NCI-H82 treated with DMSO at 0.1 percent for 48 hours (cell line): Measurements from ENCODE around the gene ELOB.

ENCODE experiments used
- DNase-seq: peaks from one replicate; lab custom pipeline; 2025; ENCODE audit not compliant: unreplicated experiment; lab: John Stamatoyannopoulos, UW

The ELOB gene

GRCh38 chr16:2769675-2770056 is 7.4 kb downstream of the ELOB start:
- DNase-seq = no peak

- no peak for DNase-seq
Observed at GRCh38 chr16:2769100-2769529, 8.0 kb downstream of the ELOB start.

- DNase-seq = no peak
Observed at GRCh38 chr16:2768403-2769089, 8.5 kb downstream of the ELOB start.

- DNase-seq = no peak
Observed at GRCh38 chr16:2767891-2768290, 9.2 kb downstream of the ELOB start.

GRCh38 chr16:2767140-2767731 is 9.8 kb downstream of the ELOB start:
- DNase-seq = no peak

GRCh38 chr16:2766430-2767139 is 10.5 kb downstream of the ELOB start:
- no peak for DNase-seq

- no peak for DNase-seq
Observed at GRCh38 chr16:2765462-2766404, 11.3 kb downstream of the ELOB start.

GRCh38 chr16:2764718-2765117 is 12.4 kb downstream of the ELOB start:
- DNase-seq = no peak

- no peak for DNase-seq
Observed at GRCh38 chr16:2763173-2763572, 13.9 kb downstream of the ELOB start.

- no peak for DNase-seq
Observed at GRCh38 chr16:2762711-2763110, 14.4 kb downstream of the ELOB start.

GRCh38 chr16:2761886-2762583 is 15.0 kb downstream of the ELOB start:
- no peak for DNase-seq

- DNase-seq = no peak
Observed at GRCh38 chr16:2761472-2761871, 15.6 kb downstream of the ELOB start.

GRCh38 chr16:2757344-2757743 is 19.7 kb downstream of the ELOB start:
- DNase-seq = no peak

- DNase-seq = no peak
Observed at GRCh38 chr16:2756288-2757015, 20.6 kb downstream of the ELOB start.

GRCh38 chr16:2755158-2755557 is 21.9 kb downstream of the ELOB start:
- DNase-seq = no peak

- no peak for DNase-seq
Observed at GRCh38 chr16:2753733-2754020, 23.4 kb downstream of the ELOB start.

GRCh38 chr16:2752850-2753732 is 24.0 kb downstream of the ELOB start:
- peak; percentile 34 for DNase-seq

GRCh38 chr16:2752035-2752849 is 24.8 kb downstream of the ELOB start, which contains the start of gene SRRM2:
SRRM2 (plus strand) TSS chr16:2752638; CDS start chr16:2756365, 3,727 bp downstream.
- DNase-seq = peak; percentile 88
